GM13977 (cell line): ENCODE data around the gene MTOR.

ENCODE experiments used
- DNase-seq: peaks from one replicate; pipeline ENCODE4 v3.0.0; 2012; ENCODE audit warnings: low spot score
- in situ Hi-C: fragments of 300-500 bp; cut with MboI; formaldehyde crosslinking; loops from one replicate; pipeline ENCODE4 v1.12.0; 2022; ENCODE audit warnings: low sequenced_read_pairs, low pct_unique_long_range_greater_than_20kb, mixed read lengths, inconsistent platforms; ENCODE audit not compliant: unreplicated experiment
- TF ChIP-seq, protein P1 (sequence below): IDR thresholded peaks from 2 replicates; pipeline ENCODE4 v1.5.1; 2012; ENCODE audit warnings: mild to moderate bottlenecking, control low read depth; ENCODE audit not compliant: insufficient read depth; ENCODE audit errors: extremely low read depth, missing control alignments

MTOR gene

DNA sequence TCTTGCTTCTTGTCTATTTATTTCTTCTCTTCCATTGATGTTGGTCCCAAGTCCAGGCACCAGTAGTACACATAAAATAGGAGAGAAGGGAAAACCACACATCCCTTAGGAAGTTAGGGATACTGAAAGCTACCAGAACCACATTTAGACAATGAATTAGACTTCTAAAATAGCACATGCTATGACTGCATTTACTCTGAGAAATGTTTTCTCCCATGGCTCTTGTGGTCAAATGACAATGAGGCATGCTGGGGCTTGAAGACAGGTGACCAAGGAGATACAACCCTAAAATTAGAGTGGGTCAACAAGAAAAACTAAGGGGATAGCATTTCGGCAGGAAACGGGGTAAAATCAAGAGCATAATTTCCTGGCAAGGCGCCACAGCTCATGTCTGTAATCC lies 17.1 kb downstream of the MTOR start:
- in situ Hi-C loops: no loop called here
- TF ChIP-seq, protein P1, sequence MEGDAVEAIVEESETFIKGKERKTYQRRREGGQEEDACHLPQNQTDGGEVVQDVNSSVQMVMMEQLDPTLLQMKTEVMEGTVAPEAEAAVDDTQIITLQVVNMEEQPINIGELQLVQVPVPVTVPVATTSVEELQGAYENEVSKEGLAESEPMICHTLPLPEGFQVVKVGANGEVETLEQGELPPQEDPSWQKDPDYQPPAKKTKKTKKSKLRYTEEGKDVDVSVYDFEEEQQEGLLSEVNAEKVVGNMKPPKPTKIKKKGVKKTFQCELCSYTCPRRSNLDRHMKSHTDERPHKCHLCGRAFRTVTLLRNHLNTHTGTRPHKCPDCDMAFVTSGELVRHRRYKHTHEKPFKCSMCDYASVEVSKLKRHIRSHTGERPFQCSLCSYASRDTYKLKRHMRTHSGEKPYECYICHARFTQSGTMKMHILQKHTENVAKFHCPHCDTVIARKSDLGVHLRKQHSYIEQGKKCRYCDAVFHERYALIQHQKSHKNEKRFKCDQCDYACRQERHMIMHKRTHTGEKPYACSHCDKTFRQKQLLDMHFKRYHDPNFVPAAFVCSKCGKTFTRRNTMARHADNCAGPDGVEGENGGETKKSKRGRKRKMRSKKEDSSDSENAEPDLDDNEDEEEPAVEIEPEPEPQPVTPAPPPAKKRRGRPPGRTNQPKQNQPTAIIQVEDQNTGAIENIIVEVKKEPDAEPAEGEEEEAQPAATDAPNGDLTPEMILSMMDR: no peak
- DNase-seq: no peak

GRCh38 chr1:11238311-11238710 lies 24.0 kb downstream of the MTOR start:
- TF ChIP-seq, protein P1: no peak
- in situ Hi-C loops: no loop called here
- no peak for DNase-seq

- TF ChIP-seq, protein P1: no peak
- no peak for DNase-seq
- in situ Hi-C loops: no loop called here
These were observed 25.0 kb downstream of the MTOR start for GRCh38 chr1:11237356-11237755.

DNA sequence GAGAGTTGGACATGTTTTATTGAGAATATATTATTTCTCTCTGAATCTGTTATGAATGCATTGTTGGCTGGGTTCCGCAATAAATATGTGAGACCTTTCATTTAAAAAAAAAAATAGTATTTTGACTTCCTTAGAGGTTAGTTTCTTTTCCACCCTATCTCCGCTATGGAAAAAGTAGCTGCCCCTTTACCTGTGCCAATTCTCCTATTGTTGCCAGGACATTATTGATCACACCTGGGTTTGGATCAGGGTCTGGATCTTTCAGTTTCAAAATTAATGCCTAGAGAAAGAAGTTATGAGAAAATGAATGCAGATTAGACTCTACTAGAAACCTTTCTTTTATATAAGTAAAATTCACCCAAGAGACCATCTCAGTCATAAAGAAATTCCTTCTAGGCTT lies 29.1 kb downstream of the MTOR start:
- TF ChIP-seq, protein P1: no peak
- no peak for DNase-seq
- in situ Hi-C loops: no loop called here

DNA sequence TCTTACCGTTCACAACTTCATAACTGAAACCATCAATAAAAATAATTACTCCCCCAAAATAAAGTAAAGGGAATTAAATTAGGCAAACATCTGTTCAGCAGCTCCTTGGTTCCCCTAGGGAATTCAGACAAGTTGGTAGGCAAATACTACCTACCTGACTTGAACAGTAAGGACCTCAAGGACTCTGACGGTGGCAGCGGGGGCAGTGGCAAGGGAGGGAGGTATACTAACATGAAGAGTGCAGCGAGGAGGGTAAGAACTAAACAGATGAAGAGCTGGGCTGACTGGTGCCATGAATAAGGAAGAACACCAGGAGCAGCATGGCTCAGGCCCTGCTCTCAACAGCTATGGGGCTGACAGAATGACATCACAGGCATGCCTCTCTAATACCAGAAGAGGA lies 33.1 kb downstream of the MTOR start:
- DNase-seq: no peak
- in situ Hi-C loops: no loop called here

DNA sequence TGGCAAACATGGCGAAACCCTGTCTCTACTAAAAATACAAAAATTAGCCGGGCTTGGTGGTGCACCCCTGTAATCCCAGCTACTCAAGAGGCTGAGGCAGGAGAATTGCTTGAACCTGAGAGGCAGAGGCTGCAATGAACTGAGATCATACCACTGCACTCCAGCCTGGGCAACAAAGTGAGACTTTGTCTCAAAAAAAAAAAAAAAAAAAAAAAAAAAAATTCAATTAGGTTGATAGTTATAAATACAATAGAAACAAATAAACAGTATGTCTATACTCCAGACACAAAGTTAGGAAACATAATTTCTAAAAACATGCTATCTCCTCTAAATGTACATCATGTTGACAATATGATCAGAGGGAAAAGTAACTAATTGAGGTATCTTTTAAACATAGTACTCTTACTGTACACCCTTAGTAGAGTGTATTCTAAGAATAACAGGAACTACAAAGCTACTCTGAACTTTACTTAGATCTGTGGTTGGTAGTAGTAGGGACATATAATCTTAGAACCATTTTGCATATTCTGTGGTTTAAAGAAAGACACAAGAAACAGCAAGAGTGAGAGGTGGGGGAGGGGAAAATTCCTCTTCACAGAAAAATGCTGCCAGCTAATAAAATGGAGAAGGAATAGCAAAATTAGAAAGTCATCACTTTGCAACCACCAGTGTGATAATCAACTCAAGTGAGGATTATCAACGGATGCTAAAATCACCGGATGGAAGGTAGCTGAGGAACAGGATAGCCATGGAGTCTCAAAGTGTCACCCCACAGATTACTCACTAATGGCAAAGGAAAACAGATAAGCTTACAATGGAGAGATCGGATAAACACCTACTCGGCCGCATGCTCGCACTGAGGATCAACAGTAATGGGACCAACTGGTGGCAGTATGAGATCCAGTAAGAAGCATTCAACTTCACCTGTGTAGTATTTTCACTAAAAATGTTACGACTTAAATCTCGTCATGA lies 35.0 kb downstream of the MTOR start:
- in situ Hi-C loops: no loop called here
- TF ChIP-seq, protein P1: no peak
- peak; percentile 37 for DNase-seq

More for the DNA sequence above, 33.1 kb downstream of the MTOR start:
- TF ChIP-seq, protein P1: no peak
